BLaER1 treated with 17β-estradiol and CSF1 and Interleukin-3, amounts not matched to agents 10 nM and 100 nM (cell line): Measurements from ENCODE around the gene EHD4.

Source experiments
- H3K27ac ChIP-seq, 11 experiments: shearing (Covaris generic); formaldehyde crosslinking; 2 replicates each; pipeline ENCODE4 v1.8.1; 2022
- H3K27me3 ChIP-seq, 11 experiments: shearing (Covaris generic); formaldehyde crosslinking; 2 replicates each; pipeline ENCODE4 v1.8.1; 2022
- H3K36me3 ChIP-seq, 11 experiments: shearing (Covaris generic); formaldehyde crosslinking; 2 replicates each; pipeline ENCODE4 v1.8.1; 2022
- H3K4me1 ChIP-seq, 10 experiments: shearing (Covaris generic); formaldehyde crosslinking; 2 replicates each; pipeline ENCODE4 v1.8.1; 2022
- H3K4me2 ChIP-seq, 11 experiments: shearing (Covaris generic); formaldehyde crosslinking; 2 replicates each; pipeline ENCODE4 v1.8.1; 2022
- H3K4me3 ChIP-seq, 10 experiments: shearing (Covaris generic); formaldehyde crosslinking; 2 replicates each; pipeline ENCODE4 v1.8.1; 2022
- H3K9ac ChIP-seq, 11 experiments: shearing (Covaris generic); formaldehyde crosslinking; 2 replicates each; pipeline ENCODE4 v1.8.1; 2022
- H3K9me3 ChIP-seq, 11 experiments: shearing (Covaris generic); formaldehyde crosslinking; replicated peaks in 1 of 11; 2 replicates each; pipeline ENCODE4 v1.8.1; 2022
- H4K20me1 ChIP-seq, 11 experiments: shearing (Covaris generic); formaldehyde crosslinking; 2 replicates each; pipeline ENCODE4 v1.8.1; 2022
- Cebpa-rat ChIP-seq, 11 experiments: shearing (Covaris generic); IDR thresholded peaks; 2 replicates each; pipeline ENCODE4 v1.8.1; 2022

The EHD4 gene

GRCh38 chr15:41857316-41857715, 115.0 kb downstream of the EHD4 start:
- Histone ChIP-seq H3K27ac (no peak overlapping the region), H3K36me3 (no peaks in the 10 kb centered on the region), H3K4me2 (no peak overlapping the region), H4K20me1 (peaks cover 0 to 33% (median 0%) of the 10 kb centered on the region in 11 experiments; a peak in 3 of 22 replicates), H3K9ac (no peak overlapping the region), H3K4me1 (peaks cover 12 to 57% (median 44%) of the 10 kb centered on the region in 10 experiments), H3K9me3 (no peaks in the 10 kb centered on the region), H3K4me3 (no peak overlapping the region), H3K27me3 (no peaks in the 10 kb centered on the region)
- no peak for TF ChIP-seq Cebpa-rat (IDR thresholded peaks at IDR 0.05)

DNA sequence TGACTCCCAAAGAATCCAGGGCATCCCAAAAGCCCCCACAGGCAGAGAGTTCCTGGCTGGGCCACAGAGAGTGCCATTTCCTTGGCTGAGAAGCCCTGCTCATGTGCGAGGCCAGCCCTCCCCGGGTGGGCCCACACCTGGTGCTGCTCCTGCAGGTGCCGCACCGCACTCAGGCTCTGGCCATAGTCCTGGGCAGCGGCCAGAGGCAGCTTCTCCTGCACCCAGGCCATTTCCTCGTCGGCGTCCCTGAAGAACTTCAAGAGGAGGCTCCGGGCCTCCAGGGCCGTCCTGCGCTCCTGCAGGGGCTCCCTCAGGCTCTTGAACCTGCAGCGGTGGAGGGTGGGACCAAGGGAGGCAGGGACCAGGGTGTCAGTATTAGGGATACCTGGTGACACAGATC, 115.6 kb downstream of the EHD4 start:
- Histone ChIP-seq H3K27me3 (no peaks in the 10 kb centered on the region), H3K36me3 (no peaks in the 10 kb centered on the region), H3K9me3 (no peaks in the 10 kb centered on the region), H3K4me1 (peaks cover 12 to 51% (median 38%) of the 10 kb centered on the region in 10 experiments), H3K27ac (no peak overlapping the region), H3K4me2 (no peak overlapping the region; a peak in 1 of 22 replicates), H3K9ac (no peak overlapping the region), H4K20me1 (peaks cover 0 to 39% (median 0%) of the 10 kb centered on the region in 11 experiments; a peak in 3 of 22 replicates), H3K4me3 (no peak overlapping the region)
- no peak for TF ChIP-seq Cebpa-rat (IDR thresholded peaks at IDR 0.05)

DNA sequence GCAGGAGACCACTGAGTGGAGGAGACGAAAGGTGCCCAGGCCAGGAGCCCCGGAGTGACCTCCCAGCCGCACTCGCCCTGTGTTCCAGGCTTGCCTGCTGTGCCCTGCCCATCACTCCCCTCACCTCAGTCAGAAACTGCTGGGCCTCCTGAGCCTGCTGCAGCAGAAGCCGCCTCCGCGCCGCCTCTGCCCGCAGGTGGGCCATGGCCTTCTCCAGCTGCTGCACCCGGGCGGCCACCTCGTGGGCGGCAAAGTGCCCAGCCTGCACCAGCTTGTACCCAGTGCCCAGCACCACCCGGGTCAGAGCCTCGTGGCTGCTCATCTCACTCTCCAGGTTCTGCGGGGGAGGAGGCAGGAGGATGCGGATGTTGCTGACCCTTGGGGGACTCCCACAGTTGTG, 116.1 kb downstream of the EHD4 start:
- Histone ChIP-seq H3K9ac (no peak overlapping the region), H3K27me3 (peaks cover 0 to under 1% (median 0%) of the 10 kb centered on the region in 11 experiments; a peak in 5 of 22 replicates), H3K4me3 (no peak overlapping the region), H3K4me1 (peaks cover 12 to 47% (median 35%) of the 10 kb centered on the region in 10 experiments), H3K36me3 (no peaks in the 10 kb centered on the region), H3K27ac (no peak overlapping the region), H3K9me3 (no peaks in the 10 kb centered on the region), H3K4me2 (peak overlapping the region in 3 of 11 experiments; percentile 3 to 37 (median 10); a peak in 2 of 22 replicates), H4K20me1 (peaks cover 0 to 42% (median 0%) of the 10 kb centered on the region in 11 experiments; a peak in 3 of 22 replicates)
- no peak for TF ChIP-seq Cebpa-rat (IDR thresholded peaks at IDR 0.05)

DNA sequence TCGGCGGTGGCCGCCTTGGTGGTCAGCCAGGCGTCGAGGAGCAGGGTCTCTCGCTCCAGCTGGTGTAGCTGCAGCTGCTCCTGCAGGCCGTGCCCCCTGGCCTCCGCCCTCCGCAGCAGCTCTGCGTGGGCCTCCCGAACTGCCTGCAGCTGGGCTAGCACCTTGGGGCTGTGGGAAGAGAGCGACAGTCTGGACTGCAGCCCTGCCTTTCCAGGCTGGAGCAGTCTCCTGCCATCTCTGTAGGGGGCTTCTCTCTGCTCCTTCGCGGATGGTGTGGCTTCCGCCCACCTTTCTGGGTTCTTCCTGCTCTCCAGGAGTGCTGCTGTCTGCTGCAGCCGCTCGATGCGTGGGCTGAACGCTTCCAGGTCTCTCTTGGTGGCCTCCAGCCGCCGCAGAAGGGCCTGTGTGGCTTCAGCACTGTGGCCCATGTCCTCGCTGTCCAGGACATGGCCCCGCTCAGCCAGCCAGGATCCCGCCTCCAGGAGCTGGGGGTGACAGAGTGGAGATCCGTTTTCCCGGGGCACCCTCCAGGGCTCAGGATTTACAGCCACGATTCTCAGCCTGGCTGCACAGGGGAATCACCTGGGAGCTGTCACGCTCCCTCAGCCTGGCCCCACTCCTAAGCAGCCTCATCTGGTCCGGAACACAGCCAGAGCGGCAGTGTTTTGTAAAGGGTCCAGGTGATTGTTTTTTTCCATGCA, 116.9 kb downstream of the EHD4 start:
- peak overlapping the region in 1 of 11 experiments; percentile 16; a peak in 1 of 22 replicates for H3K9ac ChIP-seq
- peaks cover 11 to 47% (median 37%) of the 10 kb centered on the region in 10 experiments for H3K4me1 ChIP-seq
- H3K9me3 ChIP-seq, result no peaks in the 10 kb centered on the region
- TF ChIP-seq Cebpa-rat (IDR thresholded peaks at IDR 0.05), result no peak
- H3K27ac ChIP-seq, result no peak overlapping the region
- peaks cover 3 to 9% (median 7%) of the 10 kb centered on the region in 11 experiments; a peak in 13 of 22 replicates for H3K27me3 ChIP-seq
- H4K20me1 ChIP-seq, result peaks cover 0 to 51% (median 0%) of the 10 kb centered on the region in 11 experiments; a peak in 3 of 22 replicates
- peak overlapping the region in 7 of 11 experiments; percentile 15 to 54 (median 26); a peak in 9 of 22 replicates for H3K4me2 ChIP-seq
- no peak overlapping the region for H3K4me3 ChIP-seq
- H3K36me3 ChIP-seq, result no peaks in the 10 kb centered on the region

DNA sequence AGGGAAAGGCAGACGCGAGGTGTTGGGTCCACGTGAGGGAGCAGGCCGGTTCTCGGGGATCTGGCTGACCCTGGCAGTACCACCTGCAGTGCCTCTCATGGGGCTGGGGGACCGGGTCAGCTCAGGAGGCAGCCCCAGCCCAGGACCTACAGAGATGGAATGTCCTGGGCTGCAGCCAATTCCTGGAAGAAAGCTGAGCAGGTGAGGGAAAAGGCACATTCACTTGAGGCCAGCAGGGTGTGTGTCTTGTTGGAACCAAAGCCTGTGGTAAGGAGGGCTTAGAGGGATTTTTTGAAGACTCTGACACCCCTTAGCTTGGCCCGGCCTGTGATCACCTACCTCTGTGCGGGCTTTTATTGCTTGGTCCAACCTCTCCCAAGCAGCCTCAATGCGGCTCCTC, 117.9 kb downstream of the EHD4 start:
- Histone ChIP-seq H4K20me1 (peaks cover 0 to 60% (median 0%) of the 10 kb centered on the region in 11 experiments; a peak in 4 of 22 replicates), H3K4me2 (no peak overlapping the region), H3K9ac (no peak overlapping the region), H3K27me3 (peaks cover 3 to 10% (median 7%) of the 10 kb centered on the region in 11 experiments; a peak in 13 of 22 replicates), H3K4me1 (peaks cover 1 to 44% (median 32%) of the 10 kb centered on the region in 10 experiments), H3K36me3 (no peaks in the 10 kb centered on the region), H3K27ac (no peak overlapping the region), H3K9me3 (no peaks in the 10 kb centered on the region), H3K4me3 (no peak overlapping the region)
- TF ChIP-seq Cebpa-rat (IDR thresholded peaks at IDR 0.05), result no peak

GRCh38 chr15:41853831-41854230, 118.5 kb downstream of the EHD4 start:
- Histone ChIP-seq H4K20me1 (peaks cover 0 to 66% (median 0%) of the 10 kb centered on the region in 11 experiments; a peak in 4 of 22 replicates), H3K9ac (no peak overlapping the region), H3K9me3 (no peaks in the 10 kb centered on the region), H3K4me1 (peaks cover 0 to 40% (median 31%) of the 10 kb centered on the region in 10 experiments; a peak in 18 of 20 replicates), H3K4me3 (no peak overlapping the region), H3K4me2 (no peak overlapping the region), H3K36me3 (peaks cover 0 to 5% (median 0%) of the 10 kb centered on the region in 11 experiments; a peak in 4 of 22 replicates), H3K27ac (no peak overlapping the region), H3K27me3 (peaks cover 3 to 10% (median 7%) of the 10 kb centered on the region in 11 experiments; a peak in 13 of 22 replicates)
- no peak for TF ChIP-seq Cebpa-rat (IDR thresholded peaks at IDR 0.05)

DNA sequence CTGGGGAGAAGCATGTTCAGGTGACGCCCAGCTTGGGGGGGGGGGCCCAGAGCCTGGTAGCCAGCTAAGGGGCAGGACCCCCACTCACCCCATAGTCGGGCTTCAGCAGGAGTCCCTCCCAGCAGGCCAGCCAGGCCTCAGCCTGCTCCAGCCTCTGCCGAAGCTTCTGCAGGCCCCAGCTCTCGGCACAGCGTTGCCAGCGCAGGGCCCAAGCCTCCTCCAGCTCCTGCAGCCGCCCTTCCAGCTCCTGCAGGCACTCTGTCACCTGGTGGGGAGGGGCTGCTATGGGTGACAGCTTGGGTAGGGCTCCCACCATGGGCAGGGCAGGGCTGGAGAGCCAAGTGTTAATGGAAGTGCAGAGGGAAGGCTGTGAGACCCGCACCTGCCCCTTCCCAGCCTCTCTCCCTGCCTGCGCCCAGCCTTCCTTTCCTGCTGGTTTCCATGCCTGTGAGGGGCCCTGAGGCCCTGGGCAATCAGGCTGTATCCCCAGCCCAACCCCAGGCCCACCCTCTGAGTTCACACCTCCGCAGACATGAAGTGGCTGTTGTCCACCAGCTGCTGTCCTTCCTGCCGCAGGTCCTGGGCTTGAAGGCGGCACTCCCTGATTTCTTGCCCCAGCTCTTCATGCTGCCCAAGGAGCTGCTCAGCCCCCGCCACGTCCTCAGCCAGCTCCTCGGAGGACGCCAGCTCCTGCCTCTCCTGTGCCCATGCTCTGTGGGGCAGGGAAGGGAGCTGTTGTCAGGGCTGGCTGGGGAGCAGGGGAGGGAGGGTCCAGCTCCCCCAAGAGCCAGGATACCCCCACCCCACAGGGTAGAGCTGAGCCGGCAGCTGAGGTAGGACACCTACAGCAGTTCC, 119.4 kb downstream of the EHD4 start:
- no peak overlapping the region for H3K4me2 ChIP-seq
- H3K27me3 ChIP-seq, result peaks cover 3 to 10% (median 7%) of the 10 kb centered on the region in 11 experiments; a peak in 13 of 22 replicates
- H3K9ac ChIP-seq, result no peak overlapping the region
- H3K4me3 ChIP-seq, result no peak overlapping the region
- TF ChIP-seq Cebpa-rat (IDR thresholded peaks at IDR 0.05), result no peak
- H3K36me3 ChIP-seq, result peaks cover 0 to 14% (median 8%) of the 10 kb centered on the region in 11 experiments; a peak in 15 of 22 replicates
- peaks cover 0 to 75% (median 0%) of the 10 kb centered on the region in 11 experiments; a peak in 4 of 22 replicates for H4K20me1 ChIP-seq
- no peaks in the 10 kb centered on the region for H3K9me3 ChIP-seq
- H3K27ac ChIP-seq, result no peak overlapping the region; a peak in 1 of 22 replicates
- peaks cover 0 to 35% (median 31%) of the 10 kb centered on the region in 10 experiments; a peak in 18 of 20 replicates for H3K4me1 ChIP-seq

- Histone ChIP-seq H3K27ac (no peak overlapping the region), H4K20me1 (peaks cover 0 to 82% (median 0%) of the 10 kb centered on the region in 11 experiments; a peak in 4 of 22 replicates), H3K9ac (no peak overlapping the region), H3K36me3 (peaks cover 8 to 25% (median 19%) of the 10 kb centered on the region in 11 experiments; a peak in 21 of 22 replicates), H3K4me1 (peaks cover 0 to 35% (median 31%) of the 10 kb centered on the region in 10 experiments; a peak in 18 of 20 replicates), H3K4me2 (peak overlapping the region in 1 of 11 experiments; percentile 10; a peak in 1 of 22 replicates), H3K4me3 (no peak overlapping the region), H3K9me3 (no peaks in the 10 kb centered on the region), H3K27me3 (peaks cover 3 to 10% (median 7%) of the 10 kb centered on the region in 11 experiments; a peak in 13 of 22 replicates)
- TF ChIP-seq Cebpa-rat (IDR thresholded peaks at IDR 0.05), result no peak
Observed at GRCh38 chr15:41851755-41852370, 120.5 kb downstream of the EHD4 start.
